ENCODE measurements around the gene RNF25. TPM values are rescaled to one million over a fixed set of nuclear protein-coding genes. Genes with fewer than 3 reads are reported as not detected.

Gene RNF25
- total and polyA plus RNA-seq, 11 donors = 9.7 to 24.0 (median 16.0) TPM

GRCh38 chr2:218680061-218680460, 8.3 kb upstream of the RNF25 start:
- 79 to 85% (median 80%) methylated on average over 3 of the region's 3 CpGs for WGBS, 4 donors
- TF ChIP-seq POLR2A (IDR thresholded peaks at IDR 0.05) (no peak), CTCF (IDR thresholded peaks at IDR 0.05) (no peak)
- Histone ChIP-seq H3K27ac (no peak overlapping the region), H3K36me3 (peaks cover 0 to 83% (median 36%) of the 10 kb centered on the region in 9 donors), H3K27me3 (no peaks in the 10 kb centered on the region), H3K9me3 (no peaks in the 10 kb centered on the region), H3K4me1 (no peaks in the 10 kb centered on the region), H3K4me3 (no peak overlapping the region)
- intact Hi-C loops (cut with DNase I) = no loop called here
- DNase-seq = no peak
- no peak for ATAC-seq

GRCh38 chr2:218679119-218679518, 7.3 kb upstream of the RNF25 start:
- no peak for DNase-seq
- peaks cover 0 to 82% (median 37%) of the 10 kb centered on the region in 9 donors for H3K36me3 ChIP-seq
- H3K27me3 ChIP-seq = no peaks in the 10 kb centered on the region
- H3K4me1 ChIP-seq = no peaks in the 10 kb centered on the region
- ATAC-seq = peak in 1 of 4 donors; percentile 58
- intact Hi-C loops (cut with DNase I) = no loop called here
- TF ChIP-seq CTCF (IDR thresholded peaks at IDR 0.05) = no peak
- 66 to 73% (median 71%) methylated on average over 4 of the region's 4 CpGs for WGBS, 4 donors
- H3K4me3 ChIP-seq = no peak overlapping the region
- no peaks in the 10 kb centered on the region for H3K9me3 ChIP-seq
- no peak overlapping the region for H3K27ac ChIP-seq

- peak overlapping the region; percentile 75 to 97 (median 90) for H3K4me3 ChIP-seq
- peak overlapping the region; percentile 14 to 87 (median 82) for H3K27ac ChIP-seq
- peaks cover 0 to 21% (median 14%) of the 10 kb centered on the region in 12 donors for H3K4me1 ChIP-seq
- ATAC-seq (no peak), DNase-seq (no peak)
- H3K9me3 ChIP-seq = no peaks in the 10 kb centered on the region
- 43 to 46% (median 45%) methylated on average over 12 of the region's 12 CpGs for WGBS, 4 donors
- no peaks in the 10 kb centered on the region for H3K27me3 ChIP-seq
- TF ChIP-seq CTCF (IDR thresholded peaks at IDR 0.05) (no peak), POLR2A (IDR thresholded peaks at IDR 0.05) (no peak)
- intact Hi-C loops (cut with DNase I) = loop anchor here in 1 of 10 donors (5.0 kb wide), 1 partner anchor 264 kb away; no protein-coding TSS in a partner anchor
- H3K36me3 ChIP-seq = peaks cover 0 to 45% (median 39%) of the 10 kb centered on the region in 9 donors
These were observed 627 bp downstream of the RNF25 start for GRCh38 chr2:218671097-218671653.

- WGBS, 4 donors = 93 to 98% (median 97%) methylated on average over 6 to 7 of the region's 7 CpGs
- H3K36me3 ChIP-seq = peaks cover 0 to 77% (median 74%) of the 10 kb centered on the region in 9 donors
These were observed 7.1 kb downstream of the RNF25 start for GRCh38 chr2:218664653-218665052.

More at GRCh38 chr2:218664653-218665052, 7.1 kb downstream of the RNF25 start:
- no peak overlapping the region for H3K4me3 ChIP-seq
- no peak for DNase-seq
- H3K4me1 ChIP-seq = peaks cover 0 to 13% (median 7%) of the 10 kb centered on the region in 12 donors
- intact Hi-C loops (cut with DNase I) = no loop called here
- H3K9me3 ChIP-seq = no peaks in the 10 kb centered on the region
- H3K27ac ChIP-seq = no peak overlapping the region
- no peak for ATAC-seq
- H3K27me3 ChIP-seq = no peaks in the 10 kb centered on the region
- TF ChIP-seq POLR2A (IDR thresholded peaks at IDR 0.05) = no peak
- TF ChIP-seq CTCF (IDR thresholded peaks at IDR 0.05) = no peak
